Measurements from ENCODE around the gene PTPRA.

GRCh38 chr20:3082955-3083952 is 210.0 kb downstream of the PTPRA start:
- TF ChIP-seq CTCF (conservative IDR thresholded peaks at IDR 0.05; ENCODE audit: low read length) (no peak), EZH2phosphoT487 (IDR thresholded peaks at IDR 0.05; ENCODE audit: borderline replicate concordance, low read depth, low read length) (no peak)
